Measurements from ENCODE around the gene FAIM2. TPM values are rescaled to one million over a fixed set of nuclear protein-coding genes. Genes with fewer than 3 reads are reported as not detected.
A peak's percentile ranks its signal among the peaks of the same experiment; 100 is the strongest.
"Not testable (repeated sequence)": the region's sequence is repeated elsewhere in the genome, so short reads cannot be mapped to it uniquely, and the experiment has no call there.

FAIM2 gene
- total and polyA plus RNA-seq, 11 donors, result 0.33 to 15.0 (median 5.0) TPM

DNA sequence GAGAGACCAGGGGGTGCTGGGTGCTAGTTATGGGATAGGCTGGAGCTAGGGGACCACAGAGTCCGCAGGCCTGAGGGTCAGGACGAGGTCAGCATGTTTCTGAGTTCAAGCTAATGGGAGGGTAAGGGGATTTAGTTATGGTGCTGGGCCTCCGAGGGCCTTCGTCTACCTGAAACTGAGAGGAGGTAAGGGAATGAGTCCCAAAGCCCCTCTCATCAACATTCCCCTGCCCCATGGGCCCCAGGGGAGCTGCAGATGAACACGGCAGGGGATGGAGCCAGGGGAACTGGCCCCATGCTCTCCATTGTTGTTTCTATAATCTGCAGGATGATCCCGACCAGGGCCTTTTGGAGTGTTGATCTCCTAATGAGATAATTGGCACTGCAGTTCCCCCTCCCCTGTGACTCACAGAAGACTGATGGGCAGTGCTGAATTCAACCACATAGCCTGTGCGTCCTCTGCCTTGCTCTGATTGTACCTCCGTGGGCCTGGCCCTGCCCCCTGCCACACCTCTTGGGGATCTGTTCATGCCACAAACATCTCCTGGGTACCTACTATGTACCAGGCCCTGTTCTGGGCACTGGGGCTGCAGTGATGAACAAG is 21.4 kb downstream of the FAIM2 start:
- WGBS, 4 donors, result 85 to 89% (median 88%) methylated on average over 6 to 8 of the region's 8 CpGs
- DNase-seq (peak in 2 of 5 donors; percentile 9 to 40), ATAC-seq (no peak)
- no peaks in the 10 kb centered on the region for H3K36me3 ChIP-seq
- TF ChIP-seq POLR2A (IDR thresholded peaks at IDR 0.05), result no peak
- TF ChIP-seq, protein P1, sequence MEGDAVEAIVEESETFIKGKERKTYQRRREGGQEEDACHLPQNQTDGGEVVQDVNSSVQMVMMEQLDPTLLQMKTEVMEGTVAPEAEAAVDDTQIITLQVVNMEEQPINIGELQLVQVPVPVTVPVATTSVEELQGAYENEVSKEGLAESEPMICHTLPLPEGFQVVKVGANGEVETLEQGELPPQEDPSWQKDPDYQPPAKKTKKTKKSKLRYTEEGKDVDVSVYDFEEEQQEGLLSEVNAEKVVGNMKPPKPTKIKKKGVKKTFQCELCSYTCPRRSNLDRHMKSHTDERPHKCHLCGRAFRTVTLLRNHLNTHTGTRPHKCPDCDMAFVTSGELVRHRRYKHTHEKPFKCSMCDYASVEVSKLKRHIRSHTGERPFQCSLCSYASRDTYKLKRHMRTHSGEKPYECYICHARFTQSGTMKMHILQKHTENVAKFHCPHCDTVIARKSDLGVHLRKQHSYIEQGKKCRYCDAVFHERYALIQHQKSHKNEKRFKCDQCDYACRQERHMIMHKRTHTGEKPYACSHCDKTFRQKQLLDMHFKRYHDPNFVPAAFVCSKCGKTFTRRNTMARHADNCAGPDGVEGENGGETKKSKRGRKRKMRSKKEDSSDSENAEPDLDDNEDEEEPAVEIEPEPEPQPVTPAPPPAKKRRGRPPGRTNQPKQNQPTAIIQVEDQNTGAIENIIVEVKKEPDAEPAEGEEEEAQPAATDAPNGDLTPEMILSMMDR (IDR thresholded peaks at IDR 0.05), result no peak
- intact Hi-C loops (cut with DNase I), result no loop called here
- no peak overlapping the region for H3K4me3 ChIP-seq
- H3K27ac ChIP-seq, result no peak overlapping the region
- H3K4me1 ChIP-seq, result no peaks in the 10 kb centered on the region
- H3K27me3 ChIP-seq, result peaks cover 0 to 18% (median 0%) of the 10 kb centered on the region in 9 donors
- no peaks in the 10 kb centered on the region for H3K9me3 ChIP-seq

DNA sequence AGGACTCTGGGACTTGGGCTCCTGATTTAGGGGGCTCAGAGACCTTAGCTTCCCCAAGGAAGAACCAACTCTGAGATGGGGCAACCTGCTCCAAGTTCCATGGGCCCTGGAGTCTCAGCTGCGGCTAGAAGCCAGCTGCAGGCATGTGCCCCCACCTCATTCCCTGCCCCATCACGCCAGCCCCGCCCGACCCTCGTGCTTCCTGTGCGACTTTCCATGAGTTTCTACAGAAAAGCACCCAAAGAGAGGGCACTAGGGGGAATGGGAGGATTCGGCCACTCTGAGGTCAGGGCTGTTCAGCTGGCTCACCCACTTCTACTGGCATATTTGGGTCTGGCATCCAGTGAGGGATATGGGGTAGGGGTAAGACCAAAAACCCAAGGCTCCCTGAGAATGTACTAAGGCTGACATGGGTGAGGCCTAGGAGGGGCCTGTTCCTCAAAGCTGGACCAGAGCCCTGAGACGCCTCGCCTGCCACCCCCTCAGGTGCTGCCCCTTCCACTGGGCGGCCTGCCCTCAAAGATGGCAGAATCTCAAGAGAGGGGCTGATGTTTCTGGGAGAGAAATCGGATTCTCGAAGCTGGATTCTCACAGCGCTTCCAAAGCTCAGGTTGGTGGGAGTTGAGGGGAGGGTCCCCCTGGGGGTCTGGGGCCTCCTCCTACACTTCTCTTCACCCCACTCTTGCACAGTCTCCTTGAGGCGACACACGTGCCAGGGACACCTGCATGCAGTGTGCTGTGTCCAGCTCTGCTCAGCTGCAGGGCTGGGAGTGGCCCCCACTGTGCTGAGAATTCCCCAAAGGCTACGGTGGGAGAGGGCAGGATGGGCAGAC is 22.1 kb downstream of the FAIM2 start:
- intact Hi-C loops (cut with DNase I), result no loop called here
- H3K4me1 ChIP-seq, result no peaks in the 10 kb centered on the region
- WGBS, 4 donors, result 86 to 97% (median 91%) methylated on average over 12 to 16 of the region's 16 CpGs
- peaks cover 0 to 14% (median 0%) of the 10 kb centered on the region in 9 donors for H3K27me3 ChIP-seq
- H3K36me3 ChIP-seq, result no peaks in the 10 kb centered on the region
- no peak overlapping the region for H3K27ac ChIP-seq
- TF ChIP-seq, protein P1 (IDR thresholded peaks at IDR 0.05), result no peak
- no peak for TF ChIP-seq POLR2A (IDR thresholded peaks at IDR 0.05)
- peak in 2 of 5 donors; percentile 4 to 47 for DNase-seq
- no peak for ATAC-seq
- no peaks in the 10 kb centered on the region for H3K9me3 ChIP-seq
- H3K4me3 ChIP-seq, result no peak overlapping the region

DNA sequence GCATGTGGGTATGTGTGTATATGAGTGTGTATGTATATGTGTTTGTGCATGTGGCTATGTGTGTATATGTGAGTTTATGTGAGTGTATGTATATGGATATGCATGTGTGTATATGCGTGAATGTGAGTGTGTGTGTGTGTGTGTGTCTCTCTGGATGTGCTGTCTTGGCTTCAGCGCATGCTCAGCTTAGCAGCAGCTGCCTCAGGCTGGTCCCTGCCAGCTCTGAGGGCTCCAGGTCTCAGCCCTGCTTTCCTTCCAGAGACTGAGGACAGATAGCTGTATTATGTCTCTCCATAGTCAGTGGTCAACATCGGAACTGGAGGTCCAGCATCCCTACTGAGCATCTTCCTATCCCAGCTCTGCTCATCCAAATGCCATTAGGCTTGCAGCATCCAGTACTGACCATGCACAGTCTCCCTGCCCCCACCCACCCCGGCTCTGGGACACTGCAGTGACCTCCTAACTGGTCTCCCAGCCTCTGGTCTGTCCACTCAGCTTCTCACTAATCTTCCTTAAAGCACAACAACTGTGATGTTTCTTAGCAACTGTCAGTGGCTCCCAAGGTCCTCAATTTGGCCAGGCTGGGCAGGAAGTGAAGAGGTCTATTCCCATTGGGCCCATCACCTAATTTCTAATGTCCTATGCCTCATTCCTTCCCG is 22.8 kb downstream of the FAIM2 start:
- Histone ChIP-seq H3K4me3 (no peak overlapping the region), H3K36me3 (no peaks in the 10 kb centered on the region), H3K9me3 (no peaks in the 10 kb centered on the region), H3K27ac (no peak overlapping the region), H3K27me3 (peaks cover 0 to 14% (median 0%) of the 10 kb centered on the region in 9 donors), H3K4me1 (no peaks in the 10 kb centered on the region)
- DNase-seq (peak in 3 of 5 donors; percentile 7 to 31 (median 18)), ATAC-seq (no peak)
- WGBS, 4 donors, result 63 to 75% (median 72%) methylated on average over 5 of the region's 5 CpGs
- intact Hi-C loops (cut with DNase I), result no loop called here
- TF ChIP-seq POLR2A (IDR thresholded peaks at IDR 0.05), result no peak
- TF ChIP-seq, protein P1 (IDR thresholded peaks at IDR 0.05), result no peak

DNA sequence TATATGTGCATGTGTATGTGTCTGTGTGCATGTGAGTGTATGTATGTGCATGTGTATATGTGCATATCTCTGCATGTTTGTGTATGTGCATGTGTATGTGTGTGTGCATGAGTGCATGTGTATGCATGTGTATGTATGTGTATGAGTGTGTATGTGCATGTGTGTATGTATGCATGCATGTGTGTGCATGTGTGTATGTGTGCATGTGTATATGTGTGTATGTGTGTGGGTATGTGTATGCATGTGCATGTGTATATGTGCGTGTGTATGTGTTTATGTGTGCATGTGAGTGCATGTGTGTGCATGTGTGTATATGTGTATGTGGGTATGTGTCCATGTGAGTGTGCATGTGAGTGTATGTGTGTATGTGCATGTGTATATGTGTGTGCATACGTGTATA is 24.6 kb downstream of the FAIM2 start:
- H3K36me3 ChIP-seq, H3K27me3 ChIP-seq, H3K9me3 ChIP-seq, DNase-seq, H3K4me3 ChIP-seq, H3K4me1 ChIP-seq, H3K27ac ChIP-seq, ATAC-seq: not testable (repeated sequence)
- 85 to 95% (median 89%) methylated on average over 2 of the region's 2 CpGs for WGBS, 4 donors
- intact Hi-C loops (cut with DNase I), result loop anchor here in 1 of 10 donors (10.0 kb wide), 1 partner anchor 66 kb away; no protein-coding TSS in a partner anchor

All from heart left ventricle (tissue), 16 donors.